HCT116 (cell line): ENCODE data around the gene ROS1. TPM values are rescaled to one million over a fixed set of nuclear protein-coding genes. Genes with fewer than 3 reads are reported as not detected.

Experiments used
- ATAC-seq: fragments of 200-7000 bp; cut with Tn5 transposase; 2 replicates; pipeline ENCODE4 v1.9.1; 2020; ENCODE audit warnings: mild to moderate bottlenecking, moderate library complexity
- BruUV-seq: library from RNA; stranded (reverse); fragments of 400-500 nt; replicated peaks from 2 replicates; lab custom pipeline; 2021; lab: Mats Ljungman, UMichigan
- CTCF ChIA-PET: fragments of 300-600 bp; sonication (Branson Sonifier 250); formaldehyde crosslinking; loops from one replicate; lab custom pipeline; 2021; ENCODE audit warnings: antibody characterized with exemption; lab: Charles Lee
- POLR2A ChIA-PET: fragments of 300-600, 350-600 bp; sonication (Branson Sonifier 250); formaldehyde crosslinking; loops from one replicate; lab custom pipeline; 2021; ENCODE audit warnings: antibody characterized with exemption; lab: Charles Lee
- RAD21 ChIA-PET, 2 experiments: fragments of 300-600 bp; sonication (Branson Sonifier 250); formaldehyde crosslinking; loops; one replicate each; lab custom pipeline; 2023; ENCODE audit warnings: low total read pairs in 2 of 2; ENCODE audit not compliant: uncharacterized antibody in 2 of 2, unreplicated experiment in 2 of 2, low non-redundant PET in 1 of 2; lab: Charles Lee
- DNase-seq: peaks from one replicate; pipeline ENCODE4 v3.0.0-alpha.2; 2010; ENCODE audit warnings: low read depth, low spot score
- H2AFZ ChIP-seq: fragments of 200-600 bp; shearing (Covaris generic), sonication (generic); 2 replicates; pipeline ENCODE4 v1.6.1; 2017; ENCODE audit warnings: low read depth, mixed run types, mixed read lengths, antibody characterized with exemption, low read length; ENCODE audit not compliant: poor library complexity, severe bottlenecking
- H3K27ac ChIP-seq: 2 replicates; pipeline ENCODE4 v1.5.1; 2012; ENCODE audit warnings: low read depth, low read length
- H3K27me3 ChIP-seq: fragments of 200-600 bp; sonication (generic); 2 replicates; pipeline ENCODE4 v1.6.1; 2016; ENCODE audit warnings: mixed run types, low read length, mixed read lengths; ENCODE audit not compliant: insufficient read depth
- H3K36me3 ChIP-seq, 2 experiments: fragments of 200-500 bp in 1 of 2; fragments of 200-600 bp in 1 of 2; sonication (Bioruptor generic) in 1 of 2; sonication (generic) in 1 of 2; 2 replicates each; pipeline versions ENCODE4 v1.5.1 to v1.6.1; 2014 to 2016; ENCODE audit warnings: low read length in 2 of 2, inconsistent platforms in 1 of 2, mixed read lengths in 1 of 2, mixed run types in 1 of 2; ENCODE audit not compliant: insufficient read depth in 2 of 2, control insufficient read depth in 1 of 2
- H3K4me1 ChIP-seq, 2 experiments: fragments of 200-600 bp in 1 of 2; sonication (generic) in 1 of 2; 2 replicates each; pipeline versions ENCODE4 v1.5.1 to v1.6.1; 2012 to 2017; ENCODE audit warnings: low read length in 2 of 2, inconsistent platforms in 1 of 2, mild to moderate bottlenecking in 1 of 2, mixed read lengths in 1 of 2, mixed run types in 1 of 2, moderate library complexity in 1 of 2; ENCODE audit not compliant: insufficient read depth in 2 of 2, control insufficient read depth in 1 of 2
- H3K4me2 ChIP-seq: fragments of 200-600 bp; sonication (generic); 2 replicates; pipeline ENCODE4 v1.6.1; 2017; ENCODE audit warnings: mixed run types, low read length, mixed read lengths
- H3K4me3 ChIP-seq, 2 experiments: fragments of 200-600 bp in 1 of 2; sonication (generic) in 1 of 2; replicated peaks in 1 of 2; 2 replicates each; pipeline ENCODE4 v1.5.1; 2011 to 2016; ENCODE audit warnings: low read length in 2 of 2, control low read depth in 1 of 2, low read depth in 1 of 2, mild to moderate bottlenecking in 1 of 2, mixed read lengths in 1 of 2, mixed run types in 1 of 2
- H3K79me2 ChIP-seq: fragments of 200-600 bp; sonication (generic); 2 replicates; pipeline ENCODE4 v1.6.1; 2017; ENCODE audit warnings: mild to moderate bottlenecking, mixed run types, low read length, moderate library complexity, mixed read lengths; ENCODE audit not compliant: insufficient read depth
- H3K9ac ChIP-seq: fragments of 200-600 bp; sonication (generic); 2 replicates; pipeline ENCODE4 v1.6.1; 2016; ENCODE audit warnings: low read length, mixed read lengths
- H3K9me2 ChIP-seq: fragments of 200-600 bp; sonication (generic), shearing (Covaris generic); 2 replicates; pipeline ENCODE4 v1.6.1; 2017; ENCODE audit warnings: mixed run types, mild to moderate bottlenecking, moderate library complexity; ENCODE audit not compliant: insufficient read depth
- H3K9me3 ChIP-seq, 2 experiments: fragments of 200-500 bp in 1 of 2; fragments of 200-600 bp in 1 of 2; sonication (Bioruptor generic) in 1 of 2; sonication (generic) in 1 of 2; 2 replicates each; pipeline ENCODE4 v1.6.1; 2014 to 2017; ENCODE audit warnings: low read length in 2 of 2, mixed read lengths in 2 of 2, inconsistent platforms in 1 of 2, low read depth in 1 of 2, mild to moderate bottlenecking in 1 of 2, mixed run types in 1 of 2, moderate library complexity in 1 of 2; ENCODE audit not compliant: control insufficient read depth in 1 of 2, insufficient read depth in 1 of 2
- H4K20me1 ChIP-seq: fragments of 200-600 bp; sonication (generic), shearing (Covaris generic); 2 replicates; pipeline ENCODE4 v1.6.1; 2017; ENCODE audit warnings: mixed run types, mild to moderate bottlenecking, moderate library complexity; ENCODE audit not compliant: insufficient read depth
- CEBPB ChIP-seq: IDR thresholded peaks from 2 replicates; pipeline ENCODE4 v1.6.1; 2012; ENCODE audit warnings: low read depth
- EGR1 ChIP-seq: IDR thresholded peaks from 2 replicates; pipeline ENCODE4 v1.6.1; 2012; ENCODE audit warnings: low read depth
- ELF1 ChIP-seq: IDR thresholded peaks from 2 replicates; pipeline ENCODE4 v1.6.1; 2012; ENCODE audit warnings: low read depth, borderline replicate concordance
- EZH2 ChIP-seq: fragments of 200-600 bp; sonication (generic); IDR thresholded peaks from 2 replicates; pipeline ENCODE4 v1.6.1; 2017; ENCODE audit warnings: antibody characterized with exemption, mixed run types
- POLR2A ChIP-seq: IDR thresholded peaks from 2 replicates; pipeline ENCODE4 v1.7.0; 2011; ENCODE audit warnings: borderline replicate concordance; ENCODE audit not compliant: insufficient read depth, insufficient read length; ENCODE audit errors: extremely low read depth
- POLR2AphosphoS5 ChIP-seq: IDR thresholded peaks from 2 replicates; pipeline ENCODE4 v1.6.1; 2011; ENCODE audit warnings: mild to moderate bottlenecking, low read depth, low read length, moderate library complexity
- YY1 ChIP-seq: IDR thresholded peaks from 2 replicates; pipeline ENCODE4 v1.6.1; 2011; ENCODE audit warnings: low read length, low read depth, moderate library complexity, mild to moderate bottlenecking; ENCODE audit not compliant: insufficient replicate concordance; ENCODE audit errors: extremely low read depth
- intact Hi-C: fragments of 100-400 bp; cut with micrococcal nuclease; formaldehyde crosslinking; loops from 2 replicates; pipeline ENCODE4 v1.10.0; 2022
- total RNA-seq: library from RNA; stranded (reverse); gene quantifications from one replicate; pipeline ENCODE4 v1.2.1, GENCODE V29; 2021; ENCODE audit not compliant: unreplicated experiment
- TF ChIP-seq, protein P1 (sequence below): IDR thresholded peaks from 2 replicates; pipeline ENCODE4 v1.6.1; 2012; ENCODE audit warnings: low read depth
- TF ChIP-seq, protein P2 (sequence below): IDR thresholded peaks from 2 replicates; pipeline ENCODE4 v1.6.1; 2012
- TF ChIP-seq, protein P3 (sequence below): IDR thresholded peaks from 2 replicates; pipeline ENCODE4 v1.6.1; 2012
- TF ChIP-seq, protein P4 (sequence below), 3 experiments: fragments of 200-600 bp in 1 of 3; sonication (generic) in 1 of 3; IDR thresholded peaks in 2 of 3; conservative IDR thresholded peaks in 1 of 3; 2 replicates each; pipeline ENCODE4 v1.5.1; 2012 to 2017; ENCODE audit warnings: low read depth in 2 of 3, low read length in 2 of 3, antibody characterized with exemption in 1 of 3, borderline replicate concordance in 1 of 3, control low read depth in 1 of 3, mild to moderate bottlenecking in 1 of 3, mixed read lengths in 1 of 3, mixed run types in 1 of 3, moderate library complexity in 1 of 3; ENCODE audit not compliant: insufficient read depth in 1 of 3
- TF ChIP-seq, protein P5 (sequence below): IDR thresholded peaks from 2 replicates; pipeline ENCODE4 v1.6.1; 2011; ENCODE audit warnings: mild to moderate bottlenecking, low read length, moderate library complexity; ENCODE audit not compliant: insufficient replicate concordance; ENCODE audit errors: extremely low read depth

The ROS1 gene
- total RNA-seq, 1 experiment from 2014 or later, result not detected

DNA sequence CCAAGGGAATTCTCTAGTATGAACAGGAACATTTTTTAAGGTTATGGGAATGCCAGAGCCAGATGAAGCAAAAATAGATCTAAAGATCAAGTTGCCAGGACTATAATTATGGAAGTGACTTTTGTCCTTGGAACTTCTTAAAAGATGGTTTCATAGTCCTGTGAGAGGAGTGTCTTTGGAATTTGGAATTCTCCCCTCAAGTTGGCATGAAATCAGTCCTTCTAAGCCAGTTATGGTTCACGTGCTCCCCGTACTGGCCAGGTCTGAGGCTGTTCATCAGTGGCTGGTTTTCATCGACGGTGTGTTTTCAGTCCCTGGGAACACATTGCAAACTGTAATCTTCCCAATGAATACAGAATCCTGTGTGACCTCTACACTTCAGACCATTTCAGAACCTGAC lies 97.2 kb downstream of the ROS1 start:
- CTCF ChIA-PET, result no interaction called here
- Histone ChIP-seq H3K9me2 (no peaks in the 10 kb centered on the region), H3K9ac (no peak overlapping the region), H4K20me1 (no peaks in the 10 kb centered on the region), H3K27me3 (no peaks in the 10 kb centered on the region), H3K9me3 (no peaks in the 10 kb centered on the region), H3K36me3 (no peaks in the 10 kb centered on the region), H3K4me1 (no peaks in the 10 kb centered on the region), H3K27ac (no peak overlapping the region), H2AFZ (no peak overlapping the region), H3K4me3 (no peak overlapping the region)
- intact Hi-C loops, result no loop called here
- BruUV-seq, result no TSS peak
- DNase-seq (no peak), ATAC-seq (no peak)
- RAD21 ChIA-PET, result no interaction called here
- POLR2A ChIA-PET, result no interaction called here
- TF ChIP-seq EGR1, result no peak
- no peak for TF ChIP-seq ELF1
- TF ChIP-seq, protein P1, sequence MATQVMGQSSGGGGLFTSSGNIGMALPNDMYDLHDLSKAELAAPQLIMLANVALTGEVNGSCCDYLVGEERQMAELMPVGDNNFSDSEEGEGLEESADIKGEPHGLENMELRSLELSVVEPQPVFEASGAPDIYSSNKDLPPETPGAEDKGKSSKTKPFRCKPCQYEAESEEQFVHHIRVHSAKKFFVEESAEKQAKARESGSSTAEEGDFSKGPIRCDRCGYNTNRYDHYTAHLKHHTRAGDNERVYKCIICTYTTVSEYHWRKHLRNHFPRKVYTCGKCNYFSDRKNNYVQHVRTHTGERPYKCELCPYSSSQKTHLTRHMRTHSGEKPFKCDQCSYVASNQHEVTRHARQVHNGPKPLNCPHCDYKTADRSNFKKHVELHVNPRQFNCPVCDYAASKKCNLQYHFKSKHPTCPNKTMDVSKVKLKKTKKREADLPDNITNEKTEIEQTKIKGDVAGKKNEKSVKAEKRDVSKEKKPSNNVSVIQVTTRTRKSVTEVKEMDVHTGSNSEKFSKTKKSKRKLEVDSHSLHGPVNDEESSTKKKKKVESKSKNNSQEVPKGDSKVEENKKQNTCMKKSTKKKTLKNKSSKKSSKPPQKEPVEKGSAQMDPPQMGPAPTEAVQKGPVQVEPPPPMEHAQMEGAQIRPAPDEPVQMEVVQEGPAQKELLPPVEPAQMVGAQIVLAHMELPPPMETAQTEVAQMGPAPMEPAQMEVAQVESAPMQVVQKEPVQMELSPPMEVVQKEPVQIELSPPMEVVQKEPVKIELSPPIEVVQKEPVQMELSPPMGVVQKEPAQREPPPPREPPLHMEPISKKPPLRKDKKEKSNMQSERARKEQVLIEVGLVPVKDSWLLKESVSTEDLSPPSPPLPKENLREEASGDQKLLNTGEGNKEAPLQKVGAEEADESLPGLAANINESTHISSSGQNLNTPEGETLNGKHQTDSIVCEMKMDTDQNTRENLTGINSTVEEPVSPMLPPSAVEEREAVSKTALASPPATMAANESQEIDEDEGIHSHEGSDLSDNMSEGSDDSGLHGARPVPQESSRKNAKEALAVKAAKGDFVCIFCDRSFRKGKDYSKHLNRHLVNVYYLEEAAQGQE, result no peak
- TF ChIP-seq, all 23 proteins: peak for 0
- no peaks in the 10 kb centered on the region for H3K79me2 ChIP-seq
- H3K4me2 ChIP-seq, result no peak overlapping the region

DNA sequence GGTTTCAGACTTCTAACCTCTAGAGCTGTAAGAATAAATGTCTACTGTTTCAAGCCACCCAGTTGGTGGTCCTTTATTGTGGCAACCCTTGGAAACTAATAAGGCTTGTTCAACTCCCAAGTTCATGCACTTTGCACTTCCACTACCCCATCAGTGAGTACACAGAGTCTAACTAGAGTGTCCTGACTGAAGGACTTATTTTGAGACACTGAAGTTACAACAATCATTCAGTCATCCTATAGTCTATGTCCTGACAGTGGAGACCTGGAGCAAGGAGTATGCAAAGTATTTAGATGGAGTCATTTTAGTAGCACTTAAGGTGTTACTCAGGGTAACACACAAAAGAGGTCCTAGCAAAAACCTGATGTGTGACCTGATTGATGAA lies 97.7 kb downstream of the ROS1 start:
- intact Hi-C loops, result no loop called here
- no peaks in the 10 kb centered on the region for H3K27me3 ChIP-seq
- no peaks in the 10 kb centered on the region for H3K79me2 ChIP-seq
- no peaks in the 10 kb centered on the region for H3K9me2 ChIP-seq
- POLR2A ChIA-PET, result no interaction called here
- no peaks in the 10 kb centered on the region for H3K4me1 ChIP-seq
- H3K36me3 ChIP-seq, result no peaks in the 10 kb centered on the region
- no peaks in the 10 kb centered on the region for H4K20me1 ChIP-seq
- no peaks in the 10 kb centered on the region for H3K9me3 ChIP-seq
- H3K4me2 ChIP-seq, result no peak overlapping the region
- H3K4me3 ChIP-seq, result no peak overlapping the region
- no peak overlapping the region for H2AFZ ChIP-seq
- no peak for ATAC-seq
- RAD21 ChIA-PET, result no interaction called here
- BruUV-seq, result no TSS peak
- H3K27ac ChIP-seq, result no peak overlapping the region
- no peak for DNase-seq
- CTCF ChIA-PET, result no interaction called here
- no peak overlapping the region for H3K9ac ChIP-seq
- no peak for TF ChIP-seq YY1
- no peak for TF ChIP-seq CEBPB
- TF ChIP-seq, protein P2, sequence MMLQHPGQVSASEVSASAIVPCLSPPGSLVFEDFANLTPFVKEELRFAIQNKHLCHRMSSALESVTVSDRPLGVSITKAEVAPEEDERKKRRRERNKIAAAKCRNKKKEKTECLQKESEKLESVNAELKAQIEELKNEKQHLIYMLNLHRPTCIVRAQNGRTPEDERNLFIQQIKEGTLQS, result no peak
- TF ChIP-seq, protein P3, sequence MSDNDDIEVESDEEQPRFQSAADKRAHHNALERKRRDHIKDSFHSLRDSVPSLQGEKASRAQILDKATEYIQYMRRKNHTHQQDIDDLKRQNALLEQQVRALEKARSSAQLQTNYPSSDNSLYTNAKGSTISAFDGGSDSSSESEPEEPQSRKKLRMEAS, result no peak
- TF ChIP-seq EZH2, result no peak
- no peak for TF ChIP-seq ELF1
- TF ChIP-seq, protein P4, sequence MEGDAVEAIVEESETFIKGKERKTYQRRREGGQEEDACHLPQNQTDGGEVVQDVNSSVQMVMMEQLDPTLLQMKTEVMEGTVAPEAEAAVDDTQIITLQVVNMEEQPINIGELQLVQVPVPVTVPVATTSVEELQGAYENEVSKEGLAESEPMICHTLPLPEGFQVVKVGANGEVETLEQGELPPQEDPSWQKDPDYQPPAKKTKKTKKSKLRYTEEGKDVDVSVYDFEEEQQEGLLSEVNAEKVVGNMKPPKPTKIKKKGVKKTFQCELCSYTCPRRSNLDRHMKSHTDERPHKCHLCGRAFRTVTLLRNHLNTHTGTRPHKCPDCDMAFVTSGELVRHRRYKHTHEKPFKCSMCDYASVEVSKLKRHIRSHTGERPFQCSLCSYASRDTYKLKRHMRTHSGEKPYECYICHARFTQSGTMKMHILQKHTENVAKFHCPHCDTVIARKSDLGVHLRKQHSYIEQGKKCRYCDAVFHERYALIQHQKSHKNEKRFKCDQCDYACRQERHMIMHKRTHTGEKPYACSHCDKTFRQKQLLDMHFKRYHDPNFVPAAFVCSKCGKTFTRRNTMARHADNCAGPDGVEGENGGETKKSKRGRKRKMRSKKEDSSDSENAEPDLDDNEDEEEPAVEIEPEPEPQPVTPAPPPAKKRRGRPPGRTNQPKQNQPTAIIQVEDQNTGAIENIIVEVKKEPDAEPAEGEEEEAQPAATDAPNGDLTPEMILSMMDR (IDR thresholded peaks at IDR 0.05 in 2 of 3, conservative IDR thresholded peaks at IDR 0.05 in 1 of 3; ENCODE audit: borderline replicate concordance in 1 of 3, insufficient read depth in 1 of 3, low read depth in 2 of 3, low read length in 2 of 3), result no peak
- no peak for TF ChIP-seq POLR2AphosphoS5
- TF ChIP-seq, protein P5, sequence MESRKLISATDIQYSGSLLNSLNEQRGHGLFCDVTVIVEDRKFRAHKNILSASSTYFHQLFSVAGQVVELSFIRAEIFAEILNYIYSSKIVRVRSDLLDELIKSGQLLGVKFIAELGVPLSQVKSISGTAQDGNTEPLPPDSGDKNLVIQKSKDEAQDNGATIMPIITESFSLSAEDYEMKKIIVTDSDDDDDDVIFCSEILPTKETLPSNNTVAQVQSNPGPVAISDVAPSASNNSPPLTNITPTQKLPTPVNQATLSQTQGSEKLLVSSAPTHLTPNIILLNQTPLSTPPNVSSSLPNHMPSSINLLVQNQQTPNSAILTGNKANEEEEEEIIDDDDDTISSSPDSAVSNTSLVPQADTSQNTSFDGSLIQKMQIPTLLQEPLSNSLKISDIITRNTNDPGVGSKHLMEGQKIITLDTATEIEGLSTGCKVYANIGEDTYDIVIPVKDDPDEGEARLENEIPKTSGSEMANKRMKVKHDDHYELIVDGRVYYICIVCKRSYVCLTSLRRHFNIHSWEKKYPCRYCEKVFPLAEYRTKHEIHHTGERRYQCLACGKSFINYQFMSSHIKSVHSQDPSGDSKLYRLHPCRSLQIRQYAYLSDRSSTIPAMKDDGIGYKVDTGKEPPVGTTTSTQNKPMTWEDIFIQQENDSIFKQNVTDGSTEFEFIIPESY, result no peak
- TF ChIP-seq POLR2A, result no peak
